Measurements from ENCODE around the gene SDCBP2. TPM values are rescaled to one million over a fixed set of nuclear protein-coding genes. Genes with fewer than 3 reads are reported as not detected.
A peak's percentile ranks its signal among the peaks of the same experiment; 100 is the strongest.

Gene SDCBP2
- total and polyA plus RNA-seq, 2 donors (not counting 1 experiment from before 2014, with no cell fraction given): 1.2 to 1.3 TPM

- Histone ChIP-seq H3K79me2 (ENCODE audit: control insufficient read depth, insufficient read depth, low read length) (peaks cover 92% of the 10 kb centered on the region), H3K4me2 (replicated peaks; ENCODE audit: low read depth, low read length, poor library complexity, severe bottlenecking) (peak overlapping the region; percentile 63), H3K9ac (ENCODE audit: low read length) (peak overlapping the region; percentile 19), H3K36me3 (replicated peaks in 1 of 2; ENCODE audit: control extremely low read depth in 1 of 2, control insufficient read depth in 1 of 2, extremely low read depth in 1 of 2, insufficient read depth in 2 of 2, low read length in 1 of 2) (peaks cover 3 to 29% of the 10 kb centered on the region in 2 experiments), H3K27me3 (replicated peaks in 1 of 4; ENCODE audit: control extremely low read depth in 1 of 4, control insufficient read depth in 3 of 4, insufficient read depth in 4 of 4, low read length in 3 of 4) (no peaks in the 10 kb centered on the region), H4K20me1 (ENCODE audit: control insufficient read depth, insufficient read depth, low read length, poor library complexity, severe bottlenecking) (peaks cover 82% of the 10 kb centered on the region), H3K4me3 (ENCODE audit: control extremely low read depth in 1 of 5, extremely low read depth in 1 of 5, insufficient read depth in 1 of 5, low read depth in 2 of 5, low read length in 4 of 5) (peak overlapping the region in 1 of 5 experiments; percentile 37), H2AFZ (ENCODE audit: insufficient read depth, low read depth, low read length, poor library complexity, severe bottlenecking) (no peak overlapping the region), H3K27ac (ENCODE audit: low read length in 2 of 2) (peak overlapping the region; percentile 50 to 65), H3K9me3 (ENCODE audit: control extremely low read depth in 1 of 3, control insufficient read depth in 2 of 3, insufficient read depth in 1 of 3, low read length in 2 of 3) (no peaks in the 10 kb centered on the region), H3K4me1 (ENCODE audit: control insufficient read depth in 2 of 2, insufficient read depth in 2 of 2, low read length in 2 of 2) (peaks cover 37 to 46% of the 10 kb centered on the region in 2 donors)
- ChIA-PET CTCF (interaction anchor here (0.7 to 1.8 kb wide), 6 partner anchors 10 to 127 kb away, joined by 3 to 7 read pairs (median 4); partner anchors contain the start of gene FKBP1A), POLR2A (interaction anchor here (1.1 kb wide), 1 partner anchor 51 kb away, joined by 3 read pairs; no protein-coding TSS in a partner anchor)
- H3K4me3 Mint-ChIP-seq: peak overlapping the region; percentile 82
- H3K27me3 Mint-ChIP-seq: no peaks in the 10 kb centered on the region
- WGBS (ENCODE audit: insufficient coverage): 0% methylated on average over 4 of the region's 7 CpGs
- intact Hi-C loops (cut with micrococcal nuclease): loop anchor here (1.0 to 5.0 kb wide), 3 partner anchors 16 to 61 kb away; partner anchors contain the start of gene SDCBP2
- peak overlapping the region; percentile 88 for H3K27ac Mint-ChIP-seq
- DNase-seq (peak; percentile 70), ATAC-seq (ENCODE audit: low read depth) (peak; percentile 70)
- H3K4me1 Mint-ChIP-seq: peaks cover 65% of the 10 kb centered on the region
- TF ChIP-seq CTCF (IDR thresholded peaks at IDR 0.05) (no peak), EZH2 (IDR thresholded peaks at IDR 0.05; ENCODE audit: borderline replicate concordance, insufficient read depth, low read depth, low read length, poor library complexity, severe bottlenecking) (no peak)
- H3K9me3 Mint-ChIP-seq (ENCODE audit: insufficient read depth): no peaks in the 10 kb centered on the region
Observed at GRCh38 chr20:1376408-1377270, 47.7 kb upstream of the SDCBP2 start.
